Neural cell (in vitro differentiated cells): ENCODE data around the gene GBP5. TPM values are rescaled to one million over a fixed set of nuclear protein-coding genes. Genes with fewer than 3 reads are reported as not detected.

ENCODE experiments used
- H2AFZ ChIP-seq: fragments of 200-600, 300-800 bp; sonication (generic), shearing (Covaris generic); 2 replicates; pipeline ENCODE4 v1.6.0; 2014; ENCODE audit warnings: low read depth, mild to moderate bottlenecking, antibody characterized with exemption, low read length, moderate library complexity
- H3F3A ChIP-seq: fragments of 200-600 bp; shearing (Covaris generic); 2 replicates; pipeline ENCODE4 v1.6.1; 2016; ENCODE audit warnings: mild to moderate bottlenecking, moderate library complexity, mixed read lengths, antibody characterized with exemption, low read length; ENCODE audit not compliant: insufficient read depth, poor library complexity, severe bottlenecking
- H3K27ac ChIP-seq: fragments of 200-600, 300-800 bp; sonication (generic), shearing (Covaris generic); 2 replicates; pipeline ENCODE4 v1.5.1; 2014; ENCODE audit warnings: mild to moderate bottlenecking, low read length, moderate library complexity
- H3K27me3 ChIP-seq: fragments of 300-800, 200-600 bp; sonication (generic), shearing (Covaris generic); 2 replicates; pipeline ENCODE4 v1.6.0; 2014; ENCODE audit warnings: mild to moderate bottlenecking, low read depth, low read length, moderate library complexity; ENCODE audit not compliant: insufficient read depth
- H3K36me3 ChIP-seq: fragments of 300-800, 200-600 bp; sonication (generic), shearing (Covaris generic); 2 replicates; pipeline ENCODE4 v1.5.1; 2014; ENCODE audit warnings: mild to moderate bottlenecking, antibody characterized with exemption, low read length, moderate library complexity; ENCODE audit not compliant: insufficient read depth
- H3K4me2 ChIP-seq: fragments of 300-800, 200-600 bp; sonication (generic), shearing (Covaris generic); 2 replicates; pipeline ENCODE4 v1.6.0; 2014; ENCODE audit warnings: mild to moderate bottlenecking, low read length
- H3K4me3 ChIP-seq: fragments of 300-800, 200-600 bp; sonication (generic), shearing (Covaris generic); 2 replicates; pipeline ENCODE4 v1.5.1; 2014; ENCODE audit warnings: mild to moderate bottlenecking, low read length, moderate library complexity
- H3K79me2 ChIP-seq: fragments of 200-600 bp; shearing (Covaris generic); replicated peaks from 2 replicates; pipeline ENCODE4 v1.6.0; 2014; ENCODE audit warnings: mild to moderate bottlenecking, low read length, moderate library complexity; ENCODE audit not compliant: insufficient read depth
- H3K9ac ChIP-seq: fragments of 300-800, 200-600 bp; sonication (generic), shearing (Covaris generic); 2 replicates; pipeline ENCODE4 v1.6.1; 2016; ENCODE audit warnings: mild to moderate bottlenecking, low read length, mixed read lengths
- H3K9me2 ChIP-seq: fragments of 200-600 bp; shearing (Covaris generic); 2 replicates; pipeline ENCODE4 v1.6.1; 2016; ENCODE audit warnings: mild to moderate bottlenecking, low read length, mixed read lengths; ENCODE audit not compliant: insufficient read depth
- H3K9me3 ChIP-seq: fragments of 200-600, 300-800 bp; sonication (generic), shearing (Covaris generic); 2 replicates; pipeline ENCODE4 v1.6.1; 2016; ENCODE audit warnings: mild to moderate bottlenecking, mixed run types, low read length, moderate library complexity, mixed read lengths
- H4K20me1 ChIP-seq: fragments of 200-600 bp; shearing (Covaris generic); 2 replicates; pipeline ENCODE4 v1.6.1; 2016; ENCODE audit warnings: mild to moderate bottlenecking, mixed run types; ENCODE audit not compliant: insufficient read depth
- EP300 ChIP-seq: fragments of 450-650 bp; conservative IDR thresholded peaks from 2 replicates; pipeline ENCODE4 v1.6.1; 2014; ENCODE audit warnings: antibody characterized with exemption, mild to moderate bottlenecking, moderate library complexity; ENCODE audit not compliant: poor library complexity, severe bottlenecking
- EZH2 ChIP-seq: fragments of 200-600, 300-800 bp; shearing (Covaris generic), sonication (generic); IDR thresholded peaks from 2 replicates; pipeline ENCODE4 v1.6.1; 2014; ENCODE audit warnings: antibody characterized with exemption, low read length, borderline replicate concordance, mild to moderate bottlenecking; ENCODE audit not compliant: insufficient read depth, poor library complexity, severe bottlenecking
- MXI1 ChIP-seq: fragments of 450-650 bp; conservative IDR thresholded peaks from 2 replicates; pipeline ENCODE4 v1.6.1; 2014; ENCODE audit warnings: antibody characterized with exemption, mild to moderate bottlenecking; ENCODE audit not compliant: poor library complexity, severe bottlenecking
- POLR2AphosphoS5 ChIP-seq: IDR thresholded peaks from 2 replicates; pipeline ENCODE4 v1.6.1; 2012
- RAD21 ChIP-seq: fragments of 450-650 bp; conservative IDR thresholded peaks from 2 replicates; pipeline ENCODE4 v1.6.1; 2014; ENCODE audit warnings: antibody characterized with exemption, mild to moderate bottlenecking, moderate library complexity
- SMC3 ChIP-seq: fragments of 450-650 bp; conservative IDR thresholded peaks from 2 replicates; pipeline ENCODE4 v1.6.1; 2014; ENCODE audit warnings: antibody characterized with exemption, mild to moderate bottlenecking, moderate library complexity; ENCODE audit not compliant: poor library complexity
- TAF1 ChIP-seq: IDR thresholded peaks from 2 replicates; pipeline ENCODE4 v1.6.1; 2012; ENCODE audit warnings: low read depth
- polyA plus RNA-seq: library from polyadenylated mRNA; depleted of rRNA; stranded (reverse); fragments of >200 nt; gene quantifications from 2 replicates; pipeline ENCODE4 v1.2.3, GENCODE V29; 2014
- TF ChIP-seq, protein P1 (sequence below): fragments of 450-650 bp; IDR thresholded peaks from 2 replicates; pipeline ENCODE4 v1.5.1; 2014; ENCODE audit warnings: antibody characterized with exemption, mild to moderate bottlenecking, moderate library complexity; ENCODE audit not compliant: poor library complexity, severe bottlenecking
- TF ChIP-seq, protein P2 (sequence below): IDR thresholded peaks from 2 replicates; pipeline ENCODE4 v1.6.1; 2012; ENCODE audit warnings: borderline replicate concordance

Gene GBP5
- polyA plus RNA-seq, 1 donor from 2014 or later = not detected

DNA sequence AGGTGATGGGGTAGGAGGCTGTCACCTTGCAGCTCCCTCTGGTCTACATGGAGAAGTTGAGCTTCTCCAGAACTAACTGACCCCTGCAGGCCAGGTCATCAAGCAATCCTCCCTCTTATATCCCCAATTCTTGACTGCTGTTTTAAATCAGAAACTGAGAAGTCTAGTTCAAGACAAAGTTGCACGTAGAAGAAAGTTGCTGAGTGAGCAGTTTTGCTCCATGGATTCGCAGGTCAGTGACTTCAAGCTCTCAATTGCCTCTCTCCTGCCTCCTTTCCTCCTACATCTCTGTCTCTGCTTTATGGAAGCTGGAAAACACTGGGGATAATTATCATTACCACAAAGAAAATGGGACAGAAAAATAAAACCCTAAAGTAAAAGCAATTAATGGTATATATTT lies 32.8 kb upstream of the GBP5 start:
- TF ChIP-seq RAD21 (no peak), POLR2AphosphoS5 (no peak), SMC3 (no peak), EZH2 (no peak), TAF1 (no peak), MXI1 (no peak), EP300 (no peak)
- TF ChIP-seq, protein P1, sequence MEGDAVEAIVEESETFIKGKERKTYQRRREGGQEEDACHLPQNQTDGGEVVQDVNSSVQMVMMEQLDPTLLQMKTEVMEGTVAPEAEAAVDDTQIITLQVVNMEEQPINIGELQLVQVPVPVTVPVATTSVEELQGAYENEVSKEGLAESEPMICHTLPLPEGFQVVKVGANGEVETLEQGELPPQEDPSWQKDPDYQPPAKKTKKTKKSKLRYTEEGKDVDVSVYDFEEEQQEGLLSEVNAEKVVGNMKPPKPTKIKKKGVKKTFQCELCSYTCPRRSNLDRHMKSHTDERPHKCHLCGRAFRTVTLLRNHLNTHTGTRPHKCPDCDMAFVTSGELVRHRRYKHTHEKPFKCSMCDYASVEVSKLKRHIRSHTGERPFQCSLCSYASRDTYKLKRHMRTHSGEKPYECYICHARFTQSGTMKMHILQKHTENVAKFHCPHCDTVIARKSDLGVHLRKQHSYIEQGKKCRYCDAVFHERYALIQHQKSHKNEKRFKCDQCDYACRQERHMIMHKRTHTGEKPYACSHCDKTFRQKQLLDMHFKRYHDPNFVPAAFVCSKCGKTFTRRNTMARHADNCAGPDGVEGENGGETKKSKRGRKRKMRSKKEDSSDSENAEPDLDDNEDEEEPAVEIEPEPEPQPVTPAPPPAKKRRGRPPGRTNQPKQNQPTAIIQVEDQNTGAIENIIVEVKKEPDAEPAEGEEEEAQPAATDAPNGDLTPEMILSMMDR = no peak
- TF ChIP-seq, protein P2, sequence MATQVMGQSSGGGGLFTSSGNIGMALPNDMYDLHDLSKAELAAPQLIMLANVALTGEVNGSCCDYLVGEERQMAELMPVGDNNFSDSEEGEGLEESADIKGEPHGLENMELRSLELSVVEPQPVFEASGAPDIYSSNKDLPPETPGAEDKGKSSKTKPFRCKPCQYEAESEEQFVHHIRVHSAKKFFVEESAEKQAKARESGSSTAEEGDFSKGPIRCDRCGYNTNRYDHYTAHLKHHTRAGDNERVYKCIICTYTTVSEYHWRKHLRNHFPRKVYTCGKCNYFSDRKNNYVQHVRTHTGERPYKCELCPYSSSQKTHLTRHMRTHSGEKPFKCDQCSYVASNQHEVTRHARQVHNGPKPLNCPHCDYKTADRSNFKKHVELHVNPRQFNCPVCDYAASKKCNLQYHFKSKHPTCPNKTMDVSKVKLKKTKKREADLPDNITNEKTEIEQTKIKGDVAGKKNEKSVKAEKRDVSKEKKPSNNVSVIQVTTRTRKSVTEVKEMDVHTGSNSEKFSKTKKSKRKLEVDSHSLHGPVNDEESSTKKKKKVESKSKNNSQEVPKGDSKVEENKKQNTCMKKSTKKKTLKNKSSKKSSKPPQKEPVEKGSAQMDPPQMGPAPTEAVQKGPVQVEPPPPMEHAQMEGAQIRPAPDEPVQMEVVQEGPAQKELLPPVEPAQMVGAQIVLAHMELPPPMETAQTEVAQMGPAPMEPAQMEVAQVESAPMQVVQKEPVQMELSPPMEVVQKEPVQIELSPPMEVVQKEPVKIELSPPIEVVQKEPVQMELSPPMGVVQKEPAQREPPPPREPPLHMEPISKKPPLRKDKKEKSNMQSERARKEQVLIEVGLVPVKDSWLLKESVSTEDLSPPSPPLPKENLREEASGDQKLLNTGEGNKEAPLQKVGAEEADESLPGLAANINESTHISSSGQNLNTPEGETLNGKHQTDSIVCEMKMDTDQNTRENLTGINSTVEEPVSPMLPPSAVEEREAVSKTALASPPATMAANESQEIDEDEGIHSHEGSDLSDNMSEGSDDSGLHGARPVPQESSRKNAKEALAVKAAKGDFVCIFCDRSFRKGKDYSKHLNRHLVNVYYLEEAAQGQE = no peak
- Histone ChIP-seq H3K9me3 (no peaks in the 10 kb centered on the region), H3K27me3 (no peaks in the 10 kb centered on the region)

DNA sequence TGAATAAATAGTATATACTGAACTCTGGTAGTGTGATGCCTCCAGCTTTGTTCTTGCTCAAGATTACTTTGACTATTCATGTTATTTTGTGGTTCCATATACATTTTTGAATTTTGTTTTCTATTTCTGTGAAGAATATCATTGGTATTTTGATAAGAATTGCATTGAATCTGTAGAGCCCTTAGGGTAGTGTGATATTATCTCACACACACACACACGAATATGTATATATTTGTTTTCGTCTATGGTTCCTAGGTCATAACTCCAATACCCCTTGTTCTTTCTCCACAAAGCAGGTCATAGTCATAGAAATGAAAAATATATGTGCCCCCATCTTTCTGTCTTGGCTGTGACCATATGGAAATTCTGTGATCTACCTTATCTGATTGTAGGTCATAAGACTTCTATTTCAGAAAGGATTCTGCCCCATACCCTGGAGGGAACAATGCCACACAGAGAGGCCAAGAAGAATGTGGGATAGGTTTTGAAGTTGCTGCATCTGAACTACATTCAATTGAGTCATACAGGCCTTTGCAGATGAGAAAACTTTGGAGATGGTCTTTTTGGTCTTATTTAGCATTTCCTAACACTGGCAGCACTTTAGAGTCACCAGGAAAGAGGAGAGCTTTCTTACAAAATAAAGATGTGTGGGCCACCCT lies 32.0 kb upstream of the GBP5 start:
- H2AFZ ChIP-seq = no peak overlapping the region
- no peaks in the 10 kb centered on the region for H3K9me3 ChIP-seq
- H3K27me3 ChIP-seq = no peaks in the 10 kb centered on the region
- H3K4me3 ChIP-seq = no peak overlapping the region
- H3K9ac ChIP-seq = no peak overlapping the region
- no peaks in the 10 kb centered on the region for H3K79me2 ChIP-seq
- no peak overlapping the region for H3K4me2 ChIP-seq
- TF ChIP-seq EZH2 = no peak
- no peak for TF ChIP-seq EP300
- TF ChIP-seq, protein P2 = no peak
- no peak for TF ChIP-seq POLR2AphosphoS5
- no peak for TF ChIP-seq RAD21
- TF ChIP-seq MXI1 = no peak
- TF ChIP-seq TAF1 = no peak
- TF ChIP-seq, protein P1 = no peak
- TF ChIP-seq SMC3 = no peak
- no peak overlapping the region for H3K27ac ChIP-seq
- no peaks in the 10 kb centered on the region for H3K36me3 ChIP-seq
- H3F3A ChIP-seq = no peaks in the 10 kb centered on the region
- no peaks in the 10 kb centered on the region for H3K9me2 ChIP-seq
- H4K20me1 ChIP-seq = no peaks in the 10 kb centered on the region

More for the DNA sequence above, 32.8 kb upstream of the GBP5 start:
- Histone ChIP-seq H2AFZ (no peak overlapping the region), H3K79me2 (no peaks in the 10 kb centered on the region), H3K4me2 (no peak overlapping the region), H4K20me1 (no peaks in the 10 kb centered on the region), H3K9me2 (no peaks in the 10 kb centered on the region), H3F3A (no peaks in the 10 kb centered on the region), H3K36me3 (no peaks in the 10 kb centered on the region), H3K9ac (no peak overlapping the region), H3K27ac (no peak overlapping the region), H3K4me3 (no peak overlapping the region)
